SK-N-SH (cell line): ENCODE results near the gene GNAL.

ENCODE experiments used
- EP300 ChIP-seq, 2 experiments: IDR thresholded peaks; 2 replicates each; pipeline versions ENCODE4 v1.4.0 to v1.6.1; 2012; ENCODE audit warnings: borderline replicate concordance in 1 of 2, low read depth in 1 of 2, low read length in 1 of 2
- POLR2AphosphoS5 ChIP-seq: IDR thresholded peaks from 2 replicates; pipeline ENCODE4 v1.6.1; 2012; ENCODE audit warnings: low read depth, low read length

DNA sequence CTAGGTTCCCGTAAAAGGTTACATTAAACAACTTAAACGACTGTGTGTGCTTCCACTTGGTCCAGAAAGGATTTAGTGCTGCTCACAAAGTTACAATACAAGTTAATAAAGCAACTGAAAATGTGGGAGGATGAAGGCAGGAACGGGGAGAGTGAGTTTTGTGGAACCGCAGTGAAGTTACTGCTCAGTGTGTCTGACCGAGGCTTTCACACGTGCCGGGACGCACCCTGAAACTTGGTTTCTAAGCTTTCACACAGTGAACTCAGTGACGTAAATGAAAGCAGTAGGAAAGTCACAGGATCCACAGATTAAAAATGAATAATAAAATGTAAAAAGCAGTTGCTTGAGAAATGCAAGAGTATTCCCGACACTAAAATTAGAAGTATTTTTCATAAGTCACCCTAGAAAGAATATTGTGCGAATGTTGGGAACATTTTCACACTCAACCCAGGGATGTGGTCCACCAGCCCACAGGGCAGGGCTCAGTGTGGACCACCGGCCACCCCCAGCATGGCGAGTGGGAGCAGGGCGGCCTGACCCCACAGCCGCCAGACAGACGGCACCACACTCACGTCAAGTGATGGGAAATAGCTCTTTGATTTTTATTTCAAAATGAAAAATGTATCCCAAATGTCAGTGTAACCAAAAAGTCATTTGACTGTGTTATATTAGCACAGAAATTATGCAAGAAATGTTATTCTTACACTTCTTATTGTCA lies 129.6 kb downstream of the GNAL start:
- TF ChIP-seq EP300 (IDR thresholded peaks at IDR 0.05; ENCODE audit: borderline replicate concordance in 1 of 2, low read depth in 1 of 2, low read length in 1 of 2), result no peak
- no peak for TF ChIP-seq POLR2AphosphoS5
